PC-3 (cell line): ENCODE results near the gene NT5DC1. TPM values are rescaled to one million over a fixed set of nuclear protein-coding genes. Genes with fewer than 3 reads are reported as not detected.

Experiments used
- ATAC-seq: fragments of 200-7000 bp; cut with Tn5 transposase; 2 replicates; pipeline ENCODE4 v1.9.1; 2020; ENCODE audit warnings: mild to moderate bottlenecking, moderate library complexity
- BruUV-seq: library from RNA; stranded (reverse); fragments of 400-500 nt; replicated peaks from 2 replicates; lab custom pipeline; 2021; lab: Mats Ljungman, UMichigan
- CTCF ChIA-PET: fragments of 300-600 bp; sonication (Branson Sonifier 250); formaldehyde crosslinking; loops from one replicate; lab custom pipeline; 2022; ENCODE audit warnings: antibody characterized with exemption; lab: Charles Lee
- POLR2A ChIA-PET: fragments of 300-600 bp; sonication (Branson Sonifier 250); formaldehyde crosslinking; loops from one replicate; lab custom pipeline; 2022; ENCODE audit warnings: antibody characterized with exemption; ENCODE audit not compliant: unreplicated experiment; lab: Charles Lee
- DNase-seq: peaks from one replicate; pipeline ENCODE4 v3.0.0-alpha.2; 2015
- H2AFZ ChIP-seq: fragments of 300-600 bp; sonication (generic); 2 replicates; pipeline ENCODE4 v1.6.0; 2016; ENCODE audit warnings: antibody characterized with exemption, low read length
- H3F3A ChIP-seq: fragments of 300-600 bp; sonication (generic); one replicate; pipeline ENCODE4 v1.6.0; 2017; ENCODE audit warnings: antibody characterized with exemption, low read length, control low read depth, mild to moderate bottlenecking; ENCODE audit not compliant: unreplicated experiment
- H3K27ac ChIP-seq: fragments of 300-600 bp; sonication (generic); 2 replicates; pipeline ENCODE4 v1.5.1; 2016; ENCODE audit warnings: mild to moderate bottlenecking, low read length
- H3K27me3 ChIP-seq: fragments of 300-600 bp; sonication (generic); 2 replicates; pipeline ENCODE4 v1.6.1; 2016; ENCODE audit warnings: low read length, mixed read lengths
- H3K36me3 ChIP-seq: fragments of 300-600 bp; sonication (generic); 2 replicates; pipeline ENCODE4 v1.6.1; 2016; ENCODE audit warnings: low read depth, mixed run types, low read length, mixed read lengths
- H3K4me1 ChIP-seq: fragments of 300-600 bp; sonication (generic); 2 replicates; pipeline ENCODE4 v1.5.1; 2016; ENCODE audit warnings: low read length; ENCODE audit not compliant: insufficient read depth
- H3K4me2 ChIP-seq: fragments of 300-600 bp; sonication (generic); 2 replicates; pipeline ENCODE4 v1.6.0; 2016; ENCODE audit warnings: low read length
- H3K4me3 ChIP-seq: fragments of 300-600 bp; sonication (generic); 2 replicates; pipeline ENCODE4 v1.5.1; 2016; ENCODE audit warnings: mild to moderate bottlenecking, low read length, mixed read lengths
- H3K79me2 ChIP-seq: fragments of 300-600 bp; sonication (generic); 2 replicates; pipeline ENCODE4 v1.6.1; 2017; ENCODE audit warnings: low read length, mixed read lengths
- H3K9ac ChIP-seq: fragments of 300-600 bp; sonication (generic); 2 replicates; pipeline ENCODE4 v1.6.0; 2016; ENCODE audit warnings: mild to moderate bottlenecking, low read length
- H3K9me2 ChIP-seq: fragments of 300-600 bp; sonication (generic); replicated peaks from 2 replicates; pipeline ENCODE4 v1.6.1; 2016; ENCODE audit warnings: mixed run types, low read length, mixed read lengths
- H3K9me3 ChIP-seq: fragments of 300-600 bp; sonication (generic); 2 replicates; pipeline ENCODE4 v1.6.1; 2016; ENCODE audit warnings: low read length, mixed read lengths
- H4K20me1 ChIP-seq: fragments of 300-600 bp; sonication (generic); 2 replicates; pipeline ENCODE4 v1.6.1; 2016; ENCODE audit warnings: low read length, mixed read lengths
- EZH2 ChIP-seq: fragments of 300-600 bp; sonication (generic); IDR thresholded peaks from one replicate; pipeline ENCODE4 v1.6.1; 2017; ENCODE audit warnings: antibody characterized with exemption, mild to moderate bottlenecking, low read length; ENCODE audit not compliant: unreplicated experiment
- EZH2phosphoT487 ChIP-seq: fragments of 300-600 bp; sonication (generic); IDR thresholded peaks from 2 replicates; pipeline ENCODE4 v1.6.1; 2018; ENCODE audit warnings: mild to moderate bottlenecking, antibody characterized with exemption, low read length, borderline replicate concordance
- intact Hi-C: fragments of 100-400 bp; cut with micrococcal nuclease; formaldehyde crosslinking; loops from 2 replicates; pipeline ENCODE4 v1.9.0; 2023
- total RNA-seq: library from RNA; depleted of rRNA; stranded (reverse); fragments of >200 nt; gene quantifications from 2 replicates; pipeline ENCODE4 v1.2.3, GENCODE V29; 2014
- TF ChIP-seq, protein P1 (sequence below): fragments of 300-600 bp; sonication (generic); conservative IDR thresholded peaks from 2 replicates; pipeline ENCODE4 v1.5.1; 2017; ENCODE audit warnings: antibody characterized with exemption, low read depth, mild to moderate bottlenecking, low read length

The NT5DC1 gene
- total RNA-seq, 1 experiment from 2014 or later, result 11.3 TPM

GRCh38 chr6:116221911-116222310 lies 121.3 kb downstream of the NT5DC1 start:
- ChIA-PET CTCF (no interaction called here), POLR2A (no interaction called here)
- no peaks in the 10 kb centered on the region for H3K79me2 ChIP-seq
- no peaks in the 10 kb centered on the region for H3K4me1 ChIP-seq
- H3K9me2 ChIP-seq, result no peaks in the 10 kb centered on the region
- TF ChIP-seq EZH2phosphoT487 (no peak), EZH2 (no peak)
- TF ChIP-seq, protein P1, sequence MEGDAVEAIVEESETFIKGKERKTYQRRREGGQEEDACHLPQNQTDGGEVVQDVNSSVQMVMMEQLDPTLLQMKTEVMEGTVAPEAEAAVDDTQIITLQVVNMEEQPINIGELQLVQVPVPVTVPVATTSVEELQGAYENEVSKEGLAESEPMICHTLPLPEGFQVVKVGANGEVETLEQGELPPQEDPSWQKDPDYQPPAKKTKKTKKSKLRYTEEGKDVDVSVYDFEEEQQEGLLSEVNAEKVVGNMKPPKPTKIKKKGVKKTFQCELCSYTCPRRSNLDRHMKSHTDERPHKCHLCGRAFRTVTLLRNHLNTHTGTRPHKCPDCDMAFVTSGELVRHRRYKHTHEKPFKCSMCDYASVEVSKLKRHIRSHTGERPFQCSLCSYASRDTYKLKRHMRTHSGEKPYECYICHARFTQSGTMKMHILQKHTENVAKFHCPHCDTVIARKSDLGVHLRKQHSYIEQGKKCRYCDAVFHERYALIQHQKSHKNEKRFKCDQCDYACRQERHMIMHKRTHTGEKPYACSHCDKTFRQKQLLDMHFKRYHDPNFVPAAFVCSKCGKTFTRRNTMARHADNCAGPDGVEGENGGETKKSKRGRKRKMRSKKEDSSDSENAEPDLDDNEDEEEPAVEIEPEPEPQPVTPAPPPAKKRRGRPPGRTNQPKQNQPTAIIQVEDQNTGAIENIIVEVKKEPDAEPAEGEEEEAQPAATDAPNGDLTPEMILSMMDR, result no peak
- no peaks in the 10 kb centered on the region for H3K9me3 ChIP-seq
- H3K27ac ChIP-seq, result no peak overlapping the region
- H3K36me3 ChIP-seq, result no peaks in the 10 kb centered on the region
- no peak for DNase-seq
- no peak overlapping the region for H3K9ac ChIP-seq
- no peaks in the 10 kb centered on the region for H4K20me1 ChIP-seq
- H3K4me2 ChIP-seq, result no peak overlapping the region
- no peaks in the 10 kb centered on the region for H3K27me3 ChIP-seq
- no peak overlapping the region for H2AFZ ChIP-seq
- no peak overlapping the region for H3K4me3 ChIP-seq
- intact Hi-C loops, result no loop called here
- no peak for ATAC-seq
- H3F3A ChIP-seq, result no peaks in the 10 kb centered on the region
- no TSS peak for BruUV-seq

DNA sequence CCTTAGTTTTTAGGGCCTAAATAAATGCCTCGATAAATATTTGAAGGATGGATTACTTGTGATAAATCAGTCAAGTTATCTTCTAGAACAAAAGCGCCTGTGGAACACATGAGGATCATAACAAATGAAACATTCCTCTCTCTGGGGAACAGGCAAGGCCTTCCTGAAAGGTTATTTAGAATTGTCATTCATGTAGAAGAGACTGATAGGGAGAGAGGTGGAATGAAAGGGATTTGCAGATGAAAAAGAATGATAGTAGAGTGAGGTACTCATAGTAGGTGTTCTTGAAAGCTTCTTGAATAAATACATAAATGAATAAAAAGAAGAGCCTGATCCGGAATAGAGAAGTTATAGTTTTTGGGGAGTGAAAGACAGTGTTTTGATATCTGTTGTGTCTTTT lies 122.7 kb downstream of the NT5DC1 start:
- intact Hi-C loops, result no loop called here
- Histone ChIP-seq H3F3A (no peaks in the 10 kb centered on the region), H2AFZ (no peak overlapping the region), H3K4me1 (no peaks in the 10 kb centered on the region), H3K36me3 (no peaks in the 10 kb centered on the region), H3K27me3 (no peaks in the 10 kb centered on the region), H3K4me3 (no peak overlapping the region), H3K79me2 (no peaks in the 10 kb centered on the region), H3K9me2 (no peaks in the 10 kb centered on the region), H4K20me1 (no peaks in the 10 kb centered on the region), H3K9ac (no peak overlapping the region), H3K4me2 (no peak overlapping the region), H3K27ac (no peak overlapping the region), H3K9me3 (no peaks in the 10 kb centered on the region)
- BruUV-seq, result no TSS peak
- DNase-seq, result no peak
- ChIA-PET POLR2A (no interaction called here), CTCF (no interaction called here)
- no peak for TF ChIP-seq EZH2
- no peak for TF ChIP-seq EZH2phosphoT487
- TF ChIP-seq, protein P1, result no peak
- ATAC-seq, result no peak

DNA sequence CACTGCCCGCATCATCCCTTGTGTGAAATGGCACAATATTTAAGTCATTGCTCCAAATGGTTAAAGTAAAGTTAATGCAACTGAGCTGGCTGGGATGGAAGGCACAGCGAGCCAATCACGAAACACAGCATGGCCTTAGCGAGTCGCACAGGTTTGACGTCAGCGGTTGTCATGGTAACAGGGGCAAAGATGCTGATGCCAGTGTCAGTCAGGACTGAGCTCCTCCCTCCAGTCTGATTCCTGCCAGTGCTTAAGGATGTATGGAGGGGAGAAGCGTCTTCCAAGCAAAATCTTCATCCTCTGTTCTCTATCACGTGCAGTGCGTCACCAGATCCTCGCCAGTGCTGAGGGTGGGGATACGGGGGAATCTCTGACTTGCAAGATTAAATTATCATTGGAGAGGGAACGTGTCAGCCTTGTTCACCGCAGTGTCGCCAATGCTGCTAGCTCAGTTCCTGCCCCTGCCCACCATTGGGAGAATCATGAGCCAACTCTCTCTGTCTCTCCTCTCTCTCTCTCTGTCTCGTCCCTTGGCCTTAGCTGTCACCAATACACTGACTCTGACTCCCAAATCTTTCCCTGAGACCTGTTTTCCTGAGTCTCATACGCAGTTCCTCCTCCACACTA lies 128.7 kb downstream of the NT5DC1 start:
- Histone ChIP-seq H2AFZ (no peak overlapping the region), H4K20me1 (no peaks in the 10 kb centered on the region), H3K27me3 (no peaks in the 10 kb centered on the region), H3K9me2 (no peaks in the 10 kb centered on the region), H3K4me2 (no peak overlapping the region), H3F3A (no peaks in the 10 kb centered on the region), H3K4me1 (no peaks in the 10 kb centered on the region), H3K79me2 (no peaks in the 10 kb centered on the region), H3K9me3 (no peaks in the 10 kb centered on the region), H3K4me3 (no peak overlapping the region), H3K36me3 (no peaks in the 10 kb centered on the region), H3K9ac (no peak overlapping the region), H3K27ac (no peak overlapping the region)
- no peak for ATAC-seq
- no TSS peak for BruUV-seq
- no peak for DNase-seq
- intact Hi-C loops, result no loop called here
- CTCF ChIA-PET, result no interaction called here
- TF ChIP-seq, protein P1, result no peak
- TF ChIP-seq EZH2 (no peak), EZH2phosphoT487 (no peak)
- POLR2A ChIA-PET, result no interaction called here
